ENCODE results near the gene RYR2. TPM values are rescaled to one million over a fixed set of nuclear protein-coding genes. Genes with fewer than 3 reads are reported as not detected.

The RYR2 gene
- total RNA-seq, 3 donors from 2014 or later = 0.16 to 0.59 (median 0.33) TPM

DNA sequence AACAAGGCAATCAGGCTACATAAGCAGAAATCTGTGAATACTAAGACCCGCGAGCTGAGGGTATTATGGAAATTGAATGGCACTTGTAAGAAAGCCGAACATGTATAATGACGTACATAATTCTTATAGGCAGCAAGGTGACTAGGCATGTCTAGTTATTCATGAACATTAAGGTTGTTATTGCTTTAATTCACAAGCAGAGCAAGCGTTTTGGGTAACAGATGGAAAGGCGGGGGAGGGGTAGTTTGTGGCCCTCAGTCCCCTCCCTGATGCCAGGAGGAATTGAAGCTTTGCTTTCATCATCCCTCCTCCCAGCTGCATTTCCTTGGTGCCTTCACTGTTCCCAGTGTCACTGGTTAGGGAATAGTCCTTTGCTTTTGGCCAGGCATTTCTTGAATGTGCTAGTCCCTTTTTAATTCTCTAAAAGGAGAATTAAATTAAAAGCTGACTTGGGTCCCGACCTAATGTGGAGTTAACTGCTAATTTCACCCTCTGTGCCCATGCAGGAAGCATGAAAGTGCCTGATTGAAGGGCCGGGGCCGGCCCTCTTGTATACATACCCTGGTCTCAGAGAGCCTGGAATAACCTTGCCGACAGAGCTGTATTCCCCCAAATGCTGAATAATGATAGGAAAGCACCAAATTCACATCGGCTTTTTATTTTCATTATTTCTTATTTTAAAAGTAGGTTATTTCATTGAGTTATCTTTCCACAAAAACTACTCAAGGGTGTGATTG, 42.5 kb downstream of the RYR2 start:
- H3K4me1 ChIP-seq = no peaks in the 10 kb centered on the region
- no peaks in the 10 kb centered on the region for H3K36me3 ChIP-seq
- H3K27me3 ChIP-seq = no peaks in the 10 kb centered on the region
- no peak for TF ChIP-seq CTCF (IDR thresholded peaks at IDR 0.05)
- no peak for TF ChIP-seq POLR2AphosphoS5 (IDR thresholded peaks at IDR 0.05)
- no peak for TF ChIP-seq POLR2A (IDR thresholded peaks at IDR 0.05)
- H3K9me3 ChIP-seq = no peaks in the 10 kb centered on the region
- intact Hi-C loops (cut with DNase I; ENCODE audit: low total_unique reads) = no loop called here
- H3K4me3 ChIP-seq = no peak overlapping the region
- H3K27ac ChIP-seq = no peak overlapping the region
- DNase-seq (ENCODE audit: low spot score in 2 of 2) = no peak

DNA sequence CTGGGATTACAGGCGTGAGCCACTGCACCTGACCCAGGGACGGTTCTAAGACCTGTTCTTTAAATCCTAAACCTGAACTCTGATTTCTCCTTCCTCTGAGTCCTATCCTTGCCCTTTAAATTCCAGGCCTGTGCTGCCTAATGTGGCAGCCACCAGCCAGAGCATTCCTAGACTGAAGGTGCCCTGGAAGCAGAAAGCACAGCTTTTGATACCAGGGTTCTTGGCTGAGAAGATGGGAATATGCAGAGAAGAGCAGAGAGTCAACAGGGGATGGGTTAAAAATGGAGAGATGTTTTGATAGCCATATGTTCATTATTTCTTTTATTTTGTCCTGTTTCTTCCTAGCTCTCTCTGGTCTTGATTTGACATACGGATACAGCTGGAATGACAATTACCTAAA, 49.7 kb downstream of the RYR2 start:
- Histone ChIP-seq H3K4me1 (no peaks in the 10 kb centered on the region), H3K27ac (no peak overlapping the region), H3K4me3 (no peak overlapping the region), H3K36me3 (no peaks in the 10 kb centered on the region), H3K27me3 (no peaks in the 10 kb centered on the region), H3K9me3 (no peaks in the 10 kb centered on the region)
- no peak for DNase-seq (ENCODE audit: low spot score in 2 of 2)
- TF ChIP-seq POLR2AphosphoS5 (IDR thresholded peaks at IDR 0.05) (no peak), CTCF (IDR thresholded peaks at IDR 0.05) (no peak), POLR2A (IDR thresholded peaks at IDR 0.05) (no peak)
- intact Hi-C loops (cut with DNase I; ENCODE audit: low total_unique reads) = no loop called here

- intact Hi-C loops (cut with DNase I; ENCODE audit: low total_unique reads) = no loop called here
- no peaks in the 10 kb centered on the region for H3K4me1 ChIP-seq
Observed at GRCh38 chr1:237093691-237094090, 51.7 kb downstream of the RYR2 start.

GRCh38 chr1:237098541-237098940, 56.6 kb downstream of the RYR2 start:
- DNase-seq (ENCODE audit: low spot score in 2 of 2) = no peak
- intact Hi-C loops (cut with DNase I; ENCODE audit: low total_unique reads) = no loop called here
- Histone ChIP-seq H3K27ac (no peak overlapping the region), H3K4me3 (no peak overlapping the region), H3K27me3 (no peaks in the 10 kb centered on the region), H3K36me3 (no peaks in the 10 kb centered on the region), H3K9me3 (no peaks in the 10 kb centered on the region), H3K4me1 (no peaks in the 10 kb centered on the region)
- no peak for TF ChIP-seq POLR2A (IDR thresholded peaks at IDR 0.05)

More at GRCh38 chr1:237093691-237094090, 51.7 kb downstream of the RYR2 start:
- TF ChIP-seq POLR2A (IDR thresholded peaks at IDR 0.05) (no peak), CTCF (IDR thresholded peaks at IDR 0.05) (no peak), POLR2AphosphoS5 (IDR thresholded peaks at IDR 0.05) (no peak)
- Histone ChIP-seq H3K27ac (no peak overlapping the region), H3K4me3 (no peak overlapping the region), H3K9me3 (no peaks in the 10 kb centered on the region), H3K36me3 (no peaks in the 10 kb centered on the region), H3K27me3 (no peaks in the 10 kb centered on the region)
- no peak for DNase-seq (ENCODE audit: low spot score in 2 of 2)

GRCh38 chr1:237103021-237103420, 61.0 kb downstream of the RYR2 start:
- no peak for DNase-seq (ENCODE audit: low spot score in 2 of 2)

More at GRCh38 chr1:237103021-237103420, 61.0 kb downstream of the RYR2 start:
- Histone ChIP-seq H3K4me3 (no peak overlapping the region), H3K9me3 (no peaks in the 10 kb centered on the region), H3K36me3 (no peaks in the 10 kb centered on the region), H3K4me1 (no peaks in the 10 kb centered on the region), H3K27me3 (no peaks in the 10 kb centered on the region), H3K27ac (no peak overlapping the region)
- TF ChIP-seq POLR2AphosphoS5 (IDR thresholded peaks at IDR 0.05) (no peak), CTCF (IDR thresholded peaks at IDR 0.05) (no peak), POLR2A (IDR thresholded peaks at IDR 0.05) (no peak)
- intact Hi-C loops (cut with DNase I; ENCODE audit: low total_unique reads) = no loop called here

Measured in breast epithelium (tissue), 4 donors.